Glutamatergic neuron (in vitro differentiated cells): ENCODE measurements around the gene PTPRN2. TPM values are rescaled to one million over a fixed set of nuclear protein-coding genes. Genes with fewer than 3 reads are reported as not detected.

Experiments
- DNase-seq: peaks from one replicate; pipeline ENCODE4 v3.0.0; 2022
- H3K27ac Mint-ChIP-seq: one replicate; pipeline ENCODE4 v1.8.0; 2020; ENCODE audit warnings: mild to moderate bottlenecking, mixed read lengths, inconsistent platforms; ENCODE audit not compliant: unreplicated experiment
- H3K27me3 Mint-ChIP-seq: one replicate; pipeline ENCODE4 v1.8.0; 2020; ENCODE audit warnings: mild to moderate bottlenecking, moderate library complexity, mixed read lengths, inconsistent platforms; ENCODE audit not compliant: unreplicated experiment
- H3K36me3 Mint-ChIP-seq: one replicate; pipeline ENCODE4 v1.8.0; 2020; ENCODE audit warnings: mild to moderate bottlenecking, mixed read lengths, inconsistent platforms; ENCODE audit not compliant: unreplicated experiment
- H3K4me1 Mint-ChIP-seq: one replicate; pipeline ENCODE4 v1.8.0; 2020; ENCODE audit warnings: mild to moderate bottlenecking, low read depth, mixed read lengths, inconsistent platforms; ENCODE audit not compliant: unreplicated experiment
- H3K4me3 Mint-ChIP-seq: one replicate; pipeline ENCODE4 v1.8.0; 2020; ENCODE audit warnings: mild to moderate bottlenecking, mixed read lengths, inconsistent platforms; ENCODE audit not compliant: unreplicated experiment
- H3K9me3 Mint-ChIP-seq: one replicate; pipeline ENCODE4 v1.8.0; 2020; ENCODE audit warnings: mild to moderate bottlenecking, moderate library complexity, mixed read lengths, inconsistent platforms; ENCODE audit not compliant: unreplicated experiment
- CTCF ChIP-seq: fragments of 200-600 bp; sonication (generic); IDR thresholded peaks from one replicate; pipeline ENCODE4 v1.5.0; 2021; ENCODE audit not compliant: partially characterized antibody, unreplicated experiment
- total RNA-seq: library from RNA; stranded (reverse); fragmentation: NEBNext Ultra II Directional; extraction: Animal tissue kit (Norgen Biotek cat#: 25700); gene quantifications from one replicate; pipeline ENCODE4 v1.2.1, GENCODE V29; 2021; ENCODE audit not compliant: unreplicated experiment

The PTPRN2 gene
- total RNA-seq, 1 donor from 2014 or later, result 49.0 TPM

- DNase-seq, result no peak
- no peak overlapping the region for H3K27ac Mint-ChIP-seq
- peaks cover 3% of the 10 kb centered on the region for H3K27me3 Mint-ChIP-seq
- TF ChIP-seq CTCF, result no peak
- no peaks in the 10 kb centered on the region for H3K4me1 Mint-ChIP-seq
- no peak overlapping the region for H3K4me3 Mint-ChIP-seq
- peaks cover 16% of the 10 kb centered on the region for H3K36me3 Mint-ChIP-seq
- peaks cover 35% of the 10 kb centered on the region for H3K9me3 Mint-ChIP-seq
These were observed 445.7 kb downstream of the PTPRN2 start for GRCh38 chr7:158141806-158142518.

DNA sequence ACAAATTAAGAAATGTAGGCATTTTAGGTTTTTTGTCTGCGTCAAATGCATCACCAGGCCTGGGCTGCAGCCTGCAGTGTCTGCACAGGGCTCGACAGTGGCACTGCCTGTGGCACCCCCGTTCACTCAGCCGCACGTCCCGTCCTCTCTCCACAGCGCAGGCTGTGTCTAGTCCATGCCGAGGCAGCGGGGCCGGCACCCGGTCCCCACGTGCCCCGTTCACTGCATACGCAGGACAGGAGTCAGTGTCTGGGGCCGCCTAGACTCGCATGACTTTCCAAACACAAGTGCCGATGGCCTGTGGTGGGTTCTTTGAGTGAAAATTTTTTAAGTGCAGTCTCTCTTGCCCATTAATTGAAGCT, 446.4 kb downstream of the PTPRN2 start:
- Mint-ChIP-seq H3K27me3 (peaks cover 3% of the 10 kb centered on the region), H3K36me3 (peaks cover 16% of the 10 kb centered on the region), H3K4me1 (no peaks in the 10 kb centered on the region), H3K27ac (no peak overlapping the region), H3K4me3 (no peak overlapping the region), H3K9me3 (peaks cover 32% of the 10 kb centered on the region)
- no peak for TF ChIP-seq CTCF
- DNase-seq, result no peak

- no peaks in the 10 kb centered on the region for H3K4me1 Mint-ChIP-seq
- peaks cover 2% of the 10 kb centered on the region for H3K27me3 Mint-ChIP-seq
- H3K36me3 Mint-ChIP-seq, result peaks cover 16% of the 10 kb centered on the region
- H3K27ac Mint-ChIP-seq, result no peak overlapping the region
- no peak overlapping the region for H3K4me3 Mint-ChIP-seq
- DNase-seq, result no peak
- TF ChIP-seq CTCF, result no peak
- H3K9me3 Mint-ChIP-seq, result peaks cover 29% of the 10 kb centered on the region
These were observed 446.9 kb downstream of the PTPRN2 start for GRCh38 chr7:158140538-158141220.

GRCh38 chr7:158139499-158139898, 448.1 kb downstream of the PTPRN2 start:
- H3K27me3 Mint-ChIP-seq, result peaks cover 2% of the 10 kb centered on the region
- no peak overlapping the region for H3K27ac Mint-ChIP-seq
- no peaks in the 10 kb centered on the region for H3K4me1 Mint-ChIP-seq
- H3K36me3 Mint-ChIP-seq, result peaks cover 16% of the 10 kb centered on the region
- H3K4me3 Mint-ChIP-seq, result no peak overlapping the region
- no peak for DNase-seq
- TF ChIP-seq CTCF, result no peak
- H3K9me3 Mint-ChIP-seq, result peaks cover 26% of the 10 kb centered on the region

DNA sequence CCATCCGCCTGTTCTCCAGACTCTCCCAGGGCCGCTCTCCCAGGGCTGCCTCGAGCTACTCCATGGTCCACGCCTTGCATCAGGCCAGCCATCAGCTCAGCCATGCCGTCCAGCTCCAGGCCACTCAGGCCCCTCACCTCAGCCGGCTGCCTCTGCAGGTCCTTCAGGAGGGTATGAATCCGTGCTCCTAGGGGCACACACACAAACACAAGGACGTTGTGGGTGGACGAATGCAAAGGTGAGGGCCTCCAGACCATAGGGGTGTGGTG, 449.4 kb downstream of the PTPRN2 start:
- Mint-ChIP-seq H3K4me1 (no peaks in the 10 kb centered on the region), H3K27ac (no peak overlapping the region), H3K27me3 (peaks cover 2% of the 10 kb centered on the region), H3K36me3 (peaks cover 12% of the 10 kb centered on the region), H3K4me3 (no peak overlapping the region), H3K9me3 (peaks cover 26% of the 10 kb centered on the region)
- no peak for DNase-seq
- TF ChIP-seq CTCF, result no peak
